22Rv1 (cell line): ENCODE data around the gene NFKBIZ.

Source experiments
- ZFX ChIP-seq: fragments of 450-650 bp; IDR thresholded peaks from 2 replicates; pipeline ENCODE4 v1.6.1; 2017; ENCODE audit warnings: antibody characterized with exemption, borderline replicate concordance
- TF ChIP-seq, protein P1 (sequence below): fragments of 450-650 bp; IDR thresholded peaks from 2 replicates; pipeline ENCODE4 v1.5.1; 2017; ENCODE audit warnings: mild to moderate bottlenecking

DNA sequence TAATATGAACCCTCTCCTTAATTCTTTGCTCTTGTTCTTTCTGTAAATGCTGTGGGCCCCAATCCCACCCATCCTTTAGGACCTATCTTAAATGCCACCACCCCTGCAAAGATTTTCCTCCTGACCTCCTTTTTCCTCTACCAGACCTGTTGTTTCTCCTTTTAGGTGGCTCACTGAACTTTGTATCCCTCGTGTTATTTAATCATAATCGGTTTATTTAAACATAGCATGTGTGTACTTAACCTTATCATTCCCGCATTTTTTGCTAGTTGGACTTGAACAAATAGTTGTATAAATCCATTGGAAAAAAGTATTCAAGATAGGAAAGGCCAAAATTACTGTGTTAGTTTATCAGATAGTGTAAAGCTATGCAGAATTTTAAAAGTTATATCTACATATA is 988 bp upstream of the NFKBIZ start:
- TF ChIP-seq, protein P1, sequence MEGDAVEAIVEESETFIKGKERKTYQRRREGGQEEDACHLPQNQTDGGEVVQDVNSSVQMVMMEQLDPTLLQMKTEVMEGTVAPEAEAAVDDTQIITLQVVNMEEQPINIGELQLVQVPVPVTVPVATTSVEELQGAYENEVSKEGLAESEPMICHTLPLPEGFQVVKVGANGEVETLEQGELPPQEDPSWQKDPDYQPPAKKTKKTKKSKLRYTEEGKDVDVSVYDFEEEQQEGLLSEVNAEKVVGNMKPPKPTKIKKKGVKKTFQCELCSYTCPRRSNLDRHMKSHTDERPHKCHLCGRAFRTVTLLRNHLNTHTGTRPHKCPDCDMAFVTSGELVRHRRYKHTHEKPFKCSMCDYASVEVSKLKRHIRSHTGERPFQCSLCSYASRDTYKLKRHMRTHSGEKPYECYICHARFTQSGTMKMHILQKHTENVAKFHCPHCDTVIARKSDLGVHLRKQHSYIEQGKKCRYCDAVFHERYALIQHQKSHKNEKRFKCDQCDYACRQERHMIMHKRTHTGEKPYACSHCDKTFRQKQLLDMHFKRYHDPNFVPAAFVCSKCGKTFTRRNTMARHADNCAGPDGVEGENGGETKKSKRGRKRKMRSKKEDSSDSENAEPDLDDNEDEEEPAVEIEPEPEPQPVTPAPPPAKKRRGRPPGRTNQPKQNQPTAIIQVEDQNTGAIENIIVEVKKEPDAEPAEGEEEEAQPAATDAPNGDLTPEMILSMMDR = no peak; the same call in 1 of the 2 replicates
- TF ChIP-seq ZFX = no peak
